Measurements from ENCODE around the gene PIRT.
"Not testable (repeated sequence)": the region's sequence is repeated elsewhere in the genome, so short reads cannot be mapped to it uniquely, and the experiment has no call there.

PIRT gene

GRCh38 chr17:10837921-10838320 is at the start of gene PIRT:
Gene PIRT (minus strand): TSS chr17:10838087. CDS start chr17:10825645, 12,442 bp downstream.
- no peak for DNase-seq

GRCh38 chr17:10881959-10882358 is 44.1 kb upstream of the PIRT start:
- DNase-seq: no peak

DNA sequence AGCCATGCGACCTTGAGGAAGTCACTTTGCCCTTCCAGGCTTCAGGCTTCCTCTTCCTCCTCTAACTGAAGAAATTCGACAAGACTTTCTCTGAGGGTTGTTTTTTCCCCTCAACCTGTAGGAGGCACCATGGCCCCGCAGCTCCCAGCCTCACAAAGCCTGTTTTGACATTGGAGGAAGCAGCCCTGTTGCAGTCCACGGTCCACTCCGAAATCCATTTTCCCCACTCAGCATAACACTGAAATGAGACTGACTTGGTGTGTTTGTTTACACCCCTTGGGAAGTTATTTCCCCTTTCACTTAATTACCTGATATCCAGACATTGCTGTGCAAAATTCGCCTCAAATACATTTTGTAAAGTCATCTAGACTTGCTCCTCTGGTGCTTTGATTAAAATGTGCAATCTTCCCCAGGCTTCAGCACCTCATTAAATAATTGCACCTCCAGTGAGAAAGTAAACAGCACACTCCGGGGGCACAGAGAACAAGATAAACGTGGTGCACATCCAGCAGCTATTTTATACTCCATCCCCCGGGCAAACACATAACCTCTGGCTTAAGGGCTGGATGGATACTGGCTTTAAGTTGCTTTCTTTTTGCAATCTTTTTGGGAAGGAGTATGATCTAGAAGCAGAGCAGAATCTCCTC is 41.4 kb upstream of the PIRT start:
- DNase-seq: no peak

DNA sequence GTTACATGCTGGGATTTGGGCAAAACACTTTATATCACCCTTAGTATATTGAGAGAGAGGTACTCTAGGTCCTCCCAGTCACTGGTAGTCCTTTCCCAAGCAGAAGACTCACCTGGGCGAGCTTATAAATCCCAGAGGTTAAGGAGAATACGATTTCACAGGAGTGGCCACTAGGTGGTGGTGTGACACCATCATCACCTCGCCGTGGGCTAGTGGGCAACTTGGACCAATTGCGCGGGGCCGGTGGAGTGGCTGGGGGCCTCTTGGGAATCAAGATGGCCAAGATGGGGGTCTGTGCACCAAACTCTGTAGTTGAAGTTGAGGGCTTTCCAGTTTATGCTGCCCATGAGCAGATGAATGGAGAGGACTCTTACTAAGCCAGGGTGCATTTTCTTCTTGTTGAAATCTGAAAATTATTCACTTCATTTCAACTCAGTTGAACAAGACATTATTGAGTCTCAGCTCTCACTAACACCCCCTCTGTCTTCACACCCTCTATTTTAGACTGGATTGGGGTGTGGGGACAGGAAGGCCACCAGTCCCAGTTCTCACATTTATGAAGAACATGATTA is 38.2 kb upstream of the PIRT start:
- DNase-seq: peak; percentile 41

- DNase-seq: peak; percentile 31
Measured at GRCh38 chr17:10875430-10875851, 37.6 kb upstream of the PIRT start.

- DNase-seq: no peak
Measured at GRCh38 chr17:10871914-10872313, 34.0 kb upstream of the PIRT start.

GRCh38 chr17:10870336-10871050 is 32.6 kb upstream of the PIRT start:
- no peak for DNase-seq

DNA sequence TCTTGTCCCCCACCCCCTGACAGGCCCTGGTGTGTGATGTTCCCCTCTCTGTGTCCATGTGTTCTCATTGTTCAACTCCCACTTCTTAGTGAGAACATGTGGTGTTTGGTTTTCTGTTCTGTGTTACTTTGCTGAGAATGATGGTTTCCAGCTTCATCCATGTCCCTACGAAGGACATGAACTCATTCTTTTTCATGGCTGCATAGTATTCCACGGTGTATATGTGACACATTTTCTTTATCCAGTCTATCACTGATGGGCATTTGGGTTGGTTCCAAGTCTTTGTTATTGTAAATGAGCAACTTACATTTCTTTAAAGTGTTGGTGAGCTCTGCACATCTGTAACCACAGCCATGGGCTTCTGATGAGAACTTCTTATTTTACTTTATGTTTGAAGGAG is 30.9 kb upstream of the PIRT start:
- DNase-seq: not testable (repeated sequence)

- DNase-seq: no peak
Measured at GRCh38 chr17:10859051-10859450, 21.2 kb upstream of the PIRT start.

DNA sequence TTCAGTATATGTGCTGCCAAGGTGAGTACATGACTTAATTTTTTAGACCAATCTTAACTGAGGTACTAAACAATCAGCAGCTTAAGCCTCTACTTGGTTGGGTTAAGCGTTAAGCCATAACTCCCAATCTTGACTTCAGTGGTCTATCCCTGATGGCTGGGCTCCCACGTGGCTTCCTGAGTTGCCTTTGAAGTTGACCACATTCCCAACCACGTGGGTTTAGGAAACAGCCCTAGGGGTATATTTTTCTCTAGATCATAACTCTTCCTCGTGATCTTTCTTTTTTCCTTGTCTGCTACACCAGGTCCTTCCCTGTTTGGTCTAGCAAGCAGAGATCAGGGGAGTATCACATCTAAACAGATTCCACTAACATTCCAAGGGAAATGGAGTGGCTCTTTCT is 20.1 kb upstream of the PIRT start:
- no peak for DNase-seq

- DNase-seq: not testable (repeated sequence)
Measured at GRCh38 chr17:10846636-10847035, 8.7 kb upstream of the PIRT start.

DNA sequence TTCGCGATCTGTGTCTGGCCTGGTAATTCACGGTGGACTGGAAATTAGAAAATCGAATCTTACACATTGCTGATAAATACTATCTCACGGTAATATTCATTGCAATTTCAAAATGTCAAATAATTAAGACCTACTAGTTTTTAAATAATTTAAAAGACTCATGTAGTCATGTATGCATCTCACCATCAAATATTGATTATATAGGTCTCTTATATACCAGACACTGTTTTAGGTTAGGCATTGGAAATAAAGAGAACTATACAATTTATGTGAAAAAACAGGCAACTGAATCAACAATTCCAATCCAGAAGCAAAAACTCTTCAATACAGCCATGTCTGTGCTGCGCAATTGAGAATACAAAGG is 7.5 kb upstream of the PIRT start:
- DNase-seq: no peak

DNA sequence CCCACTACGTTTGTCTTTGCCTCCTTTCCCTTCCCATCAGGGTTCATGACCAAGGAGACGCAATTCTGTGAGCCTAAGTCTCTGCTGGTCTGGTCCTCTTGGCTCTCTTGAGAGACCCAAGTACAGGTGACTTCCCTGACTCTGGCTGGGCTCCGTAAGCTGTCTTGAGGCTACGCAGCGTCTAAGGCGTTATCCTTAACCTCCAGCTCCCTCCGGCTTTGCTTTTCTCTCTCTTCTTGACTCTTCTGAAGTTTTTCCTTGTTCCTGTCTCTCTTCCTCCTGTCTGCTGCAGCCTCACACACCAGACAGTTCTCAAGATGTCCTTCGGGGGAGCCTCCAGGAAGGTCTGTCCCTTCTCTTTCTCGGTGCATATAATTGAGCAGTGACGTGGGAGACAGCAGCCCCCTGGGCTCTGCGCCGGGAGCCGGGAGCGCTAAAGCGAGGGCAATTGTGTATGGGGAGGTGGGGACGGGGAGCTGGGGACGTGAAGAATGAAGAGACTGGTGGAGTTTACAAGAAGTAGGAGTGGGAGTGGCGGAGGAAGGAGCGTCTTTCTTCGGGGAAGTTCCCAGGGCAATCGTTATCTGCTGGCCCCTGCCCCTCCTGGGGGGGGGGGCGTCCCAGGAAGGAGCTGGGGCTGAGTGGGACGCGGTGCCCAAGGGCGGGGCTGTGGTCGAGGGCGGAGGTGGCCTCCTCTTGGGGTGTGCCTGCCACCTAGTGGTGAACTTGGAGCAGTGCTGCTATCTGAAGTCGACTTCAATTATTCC is 6.9 kb upstream of the PIRT start:
- DNase-seq: peak; percentile 79

GRCh38 chr17:10843811-10844210 is 5.9 kb upstream of the PIRT start:
- peak; percentile 32 for DNase-seq

DNA sequence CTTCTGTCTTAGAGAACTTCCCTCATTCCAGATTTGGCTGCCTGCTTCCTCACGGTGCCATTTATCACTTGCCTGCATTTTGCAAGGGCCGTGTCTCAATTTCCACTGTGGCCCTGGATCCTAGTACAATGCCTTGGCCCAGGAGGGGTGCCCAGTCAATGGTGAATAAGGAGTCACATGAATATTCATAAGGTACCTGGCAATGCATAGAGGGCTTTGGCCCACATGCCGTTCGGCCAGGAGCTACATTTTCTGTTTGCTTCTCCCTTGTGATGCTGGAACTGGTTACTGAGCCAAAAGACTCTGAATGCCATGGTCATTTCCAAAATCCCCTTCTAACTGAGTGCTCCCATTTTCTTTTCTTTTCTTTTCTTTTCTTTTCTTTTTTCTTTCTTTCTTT is 4.8 kb upstream of the PIRT start:
- DNase-seq: no peak

DNA sequence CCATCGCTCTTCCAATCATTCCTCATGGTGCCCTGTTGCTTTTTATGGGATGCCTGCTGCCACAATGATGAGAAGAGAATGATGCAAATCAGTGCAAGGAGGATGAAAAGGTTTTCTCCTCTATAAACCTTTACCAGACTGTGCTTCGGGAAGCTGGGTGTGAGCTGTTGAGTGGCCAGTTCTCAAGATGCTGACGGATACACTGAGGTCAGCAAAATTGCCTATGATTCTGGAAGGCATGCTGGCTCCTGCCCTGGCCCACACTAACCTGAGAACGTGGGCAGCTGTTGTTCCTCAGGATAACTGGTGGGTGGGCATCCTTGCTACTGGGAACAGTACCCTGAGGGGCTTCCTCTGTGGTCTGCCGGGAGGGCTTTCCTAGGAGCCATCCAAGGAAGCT is 795 bp upstream of the PIRT start:
- DNase-seq: no peak

- DNase-seq: no peak
Measured at GRCh38 chr17:10836966-10837590, 809 bp downstream of the PIRT start.

GRCh38 chr17:10836145-10836544 is 1.7 kb downstream of the PIRT start:
- DNase-seq: no peak

GRCh38 chr17:10831696-10832095 is 6.2 kb downstream of the PIRT start:
- DNase-seq: no peak

DNA sequence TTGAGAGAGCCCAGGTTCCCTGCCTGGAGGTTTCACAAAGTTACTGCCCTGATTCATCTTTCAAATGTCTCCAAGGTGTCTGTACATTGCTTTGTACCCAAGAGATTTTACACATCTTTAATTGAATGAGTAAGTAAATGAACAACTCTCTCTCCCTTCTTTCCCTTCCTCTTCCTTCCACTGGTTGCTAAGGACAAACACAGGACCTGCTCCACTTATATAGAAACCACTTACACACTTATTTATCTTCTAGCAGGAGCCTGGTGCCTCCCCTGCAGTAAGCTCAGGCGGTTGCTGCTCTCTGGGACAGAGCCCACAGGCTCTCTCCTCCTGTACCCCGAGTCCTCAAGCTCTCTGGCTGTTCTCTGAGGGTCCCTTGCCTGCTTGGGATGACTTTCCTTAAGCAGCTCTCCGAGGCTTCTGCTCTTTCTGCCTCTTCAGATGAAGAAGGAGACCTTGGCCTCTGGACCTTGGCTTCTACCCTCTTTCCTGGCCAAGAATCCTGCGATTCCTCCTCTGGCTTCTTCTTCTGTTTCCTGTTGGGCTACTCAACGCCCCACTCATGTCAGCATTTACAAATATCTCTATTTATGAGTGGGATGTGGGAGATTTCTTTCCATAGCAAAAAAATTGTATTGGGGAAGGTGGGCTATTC is 9.9 kb downstream of the PIRT start:
- no peak for DNase-seq

DNA sequence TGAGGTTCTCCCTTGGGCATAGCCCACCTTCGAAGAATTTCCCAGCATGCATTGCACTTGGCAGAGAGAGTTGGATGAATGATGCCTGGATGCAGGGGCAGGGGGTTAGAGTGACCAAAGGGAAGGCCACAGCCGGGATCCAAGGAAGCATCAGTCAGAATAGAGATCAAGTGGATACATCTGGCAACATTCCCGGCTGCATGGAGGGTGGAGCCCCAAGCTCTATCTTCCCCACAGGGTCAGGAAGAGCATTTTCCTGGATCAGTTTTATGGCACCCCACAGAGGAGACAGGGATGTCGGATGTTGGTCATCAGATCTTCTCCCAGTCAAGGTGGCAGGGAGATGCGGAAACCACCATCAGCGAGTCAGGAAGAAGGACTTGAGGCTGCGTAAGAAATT is 13.0 kb downstream of the PIRT start:
- no peak for DNase-seq

DNA sequence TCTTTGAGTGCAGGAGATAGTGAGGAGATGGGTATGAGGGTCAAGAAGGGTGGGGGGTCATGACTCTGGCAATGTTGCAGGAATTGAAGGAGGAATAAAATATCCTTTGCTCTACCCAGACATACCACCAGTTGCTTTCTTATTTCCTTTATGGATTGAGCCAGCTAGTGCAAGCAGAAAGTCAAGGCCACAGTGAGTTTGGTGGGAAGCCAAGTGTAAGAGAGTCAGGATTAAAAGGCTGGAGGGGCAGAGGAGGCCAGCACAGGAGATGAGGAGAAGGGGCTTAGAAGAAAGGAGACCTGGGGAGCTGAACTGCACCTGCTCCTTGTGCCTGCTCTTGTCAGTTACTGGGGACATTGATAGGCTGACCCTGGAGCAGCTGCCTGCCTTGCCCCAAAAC is 16.1 kb downstream of the PIRT start:
- no peak for DNase-seq

DNA sequence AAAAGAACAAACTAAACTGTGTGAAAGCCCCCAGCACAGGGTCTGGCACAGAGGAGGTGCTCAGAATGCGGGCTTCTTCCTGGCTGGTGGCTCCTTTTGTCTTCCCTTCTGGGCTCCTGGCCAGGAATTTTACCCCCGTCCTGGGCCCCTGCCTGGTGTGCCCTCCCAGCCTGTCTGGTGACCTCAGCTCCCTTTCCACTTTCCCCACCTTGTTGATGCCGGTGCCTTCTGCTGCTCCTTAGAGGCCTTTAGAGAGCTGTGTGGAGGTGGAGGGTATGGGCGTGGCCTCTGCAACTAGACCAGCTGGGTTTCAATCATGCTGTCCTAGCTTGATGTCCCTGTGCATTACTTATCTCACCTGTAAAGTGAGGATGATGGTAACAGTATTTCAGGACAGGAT is 16.8 kb downstream of the PIRT start:
- no peak for DNase-seq
